Natural killer cell (primary cell): ENCODE data around the gene IL21. TPM values are rescaled to one million over a fixed set of nuclear protein-coding genes. Genes with fewer than 3 reads are reported as not detected.

ENCODE experiments used
- ATAC-seq, 3 donors: fragments of 150-1000 bp in 2 of 3; fragments of 200-7000 bp in 1 of 3; cut with Tn5 transposase; 1 replicate in 1 of 3; 2 replicates in 2 of 3; pipeline ENCODE4 v1.10.0; 2021; ENCODE audit warnings: mild to moderate bottlenecking in 2 of 3, moderate library complexity in 2 of 3
- DNase-seq, 2 donors: peaks; one replicate each; pipeline versions ENCODE4 v3.0.0 to v3.0.0-alpha.2; 2013 to 2021; ENCODE audit warnings: mixed read lengths in 1 of 2
- H3K27ac ChIP-seq: one replicate; pipeline ENCODE4 v1.5.1; 2013; ENCODE audit warnings: mild to moderate bottlenecking, low read length
- H3K27me3 ChIP-seq: one replicate; pipeline ENCODE4 v1.6.1; 2013; ENCODE audit warnings: low read length; ENCODE audit not compliant: control insufficient read depth, insufficient read depth
- H3K36me3 ChIP-seq: one replicate; pipeline ENCODE4 v1.6.1; 2013; ENCODE audit warnings: low read length; ENCODE audit not compliant: control insufficient read depth, insufficient read depth
- H3K4me1 ChIP-seq: one replicate; pipeline ENCODE4 v1.6.1; 2013; ENCODE audit warnings: low read length; ENCODE audit not compliant: control insufficient read depth, insufficient read depth
- H3K4me3 ChIP-seq: one replicate; pipeline ENCODE4 v1.5.1; 2013; ENCODE audit warnings: low read length
- H3K9me3 ChIP-seq: one replicate; pipeline ENCODE4 v1.6.1; 2013; ENCODE audit warnings: low read length; ENCODE audit not compliant: control insufficient read depth, insufficient read depth
- H3K27ac Mint-ChIP-seq, 2 donors: one replicate each; pipeline ENCODE4 v1.8.0; 2022; ENCODE audit warnings: mild to moderate bottlenecking in 2 of 2, mixed read lengths in 2 of 2, moderate library complexity in 1 of 2
- H3K27me3 Mint-ChIP-seq, 2 donors: one replicate each; pipeline ENCODE4 v1.8.0; 2022; ENCODE audit warnings: low read depth in 2 of 2, mixed read lengths in 2 of 2
- H3K36me3 Mint-ChIP-seq: one replicate; pipeline ENCODE4 v1.8.0; 2022; ENCODE audit warnings: mixed read lengths
- H3K4me1 Mint-ChIP-seq, 2 donors: one replicate each; pipeline ENCODE4 v1.8.0; 2022; ENCODE audit warnings: mixed read lengths in 2 of 2
- H3K4me3 Mint-ChIP-seq: one replicate; pipeline ENCODE4 v1.8.0; 2022; ENCODE audit warnings: mild to moderate bottlenecking, moderate library complexity, mixed read lengths
- H3K9me3 Mint-ChIP-seq, 2 donors: one replicate each; pipeline ENCODE4 v1.8.0; 2022; ENCODE audit warnings: mixed read lengths in 2 of 2
- CTCF ChIP-seq: fragments of 200-600 bp; IDR thresholded peaks from one replicate; pipeline ENCODE4 v1.8.0; 2022; ENCODE audit warnings: antibody characterized with exemption
- WGBS: methylation state at CpG from one replicate; pipeline ENCODE4 v1.1.7; 2013; ENCODE audit warnings: missing lambda C conversion rate; ENCODE audit not compliant: insufficient coverage; 5-methylcytosine and 5-hydroxymethylcytosine counted together
- intact Hi-C: fragments of 100-400 bp; cut with micrococcal nuclease; formaldehyde crosslinking; loops from one replicate; pipeline ENCODE4 v1.14.2; 2022
- total RNA-seq, 4 donors: library from RNA; stranded (reverse); fragments of 120-200 nt in 1 of 4; gene quantifications; one replicate each; pipeline versions ENCODE4 v1.2.3 to v1.2.4, GENCODE V29; 2013 to 2022

Gene IL21
- total RNA-seq, 3 donors from 2014 or later (not counting 1 experiment from before 2014, with no cell fraction given) = not detected

- no peak overlapping the region for H3K4me3 ChIP-seq
- ATAC-seq = no peak
- H3K9me3 ChIP-seq = no peaks in the 10 kb centered on the region
- Mint-ChIP-seq H3K27ac (no peak overlapping the region), H3K36me3 (no peaks in the 10 kb centered on the region), H3K9me3 (peaks cover 0 to under 1% of the 10 kb centered on the region in 2 donors), H3K4me3 (no peak overlapping the region), H3K27me3 (peaks cover 4 to 6% of the 10 kb centered on the region in 2 donors), H3K4me1 (no peaks in the 10 kb centered on the region)
- H3K27me3 ChIP-seq = no peaks in the 10 kb centered on the region
- H3K36me3 ChIP-seq = no peaks in the 10 kb centered on the region
- intact Hi-C loops = no loop called here
- TF ChIP-seq CTCF = no peak
- H3K4me1 ChIP-seq = no peaks in the 10 kb centered on the region
- DNase-seq = no peak
- 0% methylated on average over 1 of the region's 1 CpG for WGBS
- H3K27ac ChIP-seq = no peak overlapping the region
Observed at GRCh38 chr4:122663291-122663690, 42.4 kb upstream of the IL21 start.

GRCh38 chr4:122662701-122663100 is 41.8 kb upstream of the IL21 start:
- no peaks in the 10 kb centered on the region for H3K4me1 Mint-ChIP-seq
- no peak overlapping the region for H3K27ac Mint-ChIP-seq
- no peaks in the 10 kb centered on the region for H3K36me3 Mint-ChIP-seq

GRCh38 chr4:122661176-122662160 is 40.6 kb upstream of the IL21 start:
- no peaks in the 10 kb centered on the region for H3K9me3 ChIP-seq
- H3K4me3 ChIP-seq = no peak overlapping the region
- Mint-ChIP-seq H3K9me3 (peaks cover 2 to 5% of the 10 kb centered on the region in 2 donors), H3K27me3 (peaks cover 6 to 7% of the 10 kb centered on the region in 2 donors), H3K4me1 (no peaks in the 10 kb centered on the region), H3K4me3 (no peak overlapping the region), H3K36me3 (no peaks in the 10 kb centered on the region), H3K27ac (no peak overlapping the region)
- ATAC-seq (no peak), DNase-seq (no peak)
- no peaks in the 10 kb centered on the region for H3K4me1 ChIP-seq
- intact Hi-C loops = no loop called here
- WGBS = 76% methylated on average over 3 of the region's 4 CpGs
- no peak overlapping the region for H3K27ac ChIP-seq
- no peak for TF ChIP-seq CTCF
- H3K36me3 ChIP-seq = no peaks in the 10 kb centered on the region
- H3K27me3 ChIP-seq = no peaks in the 10 kb centered on the region

More at GRCh38 chr4:122662701-122663100, 41.8 kb upstream of the IL21 start:
- intact Hi-C loops = no loop called here
- no peaks in the 10 kb centered on the region for H3K9me3 ChIP-seq
- 86% methylated on average over 1 of the region's 2 CpGs for WGBS
- H3K27ac ChIP-seq = no peak overlapping the region
- H3K4me3 ChIP-seq = no peak overlapping the region
- no peaks in the 10 kb centered on the region for H3K27me3 ChIP-seq
- H3K27me3 Mint-ChIP-seq = peaks cover 6 to 7% of the 10 kb centered on the region in 2 donors
- no peak overlapping the region for H3K4me3 Mint-ChIP-seq
- DNase-seq (no peak), ATAC-seq (no peak)
- H3K4me1 ChIP-seq = no peaks in the 10 kb centered on the region
- TF ChIP-seq CTCF = no peak
- H3K9me3 Mint-ChIP-seq = peaks cover 1 to 4% of the 10 kb centered on the region in 2 donors
- no peaks in the 10 kb centered on the region for H3K36me3 ChIP-seq
